Neural progenitor cell (in vitro differentiated cells): ENCODE data around the gene PHKG1. TPM values are rescaled to one million over a fixed set of nuclear protein-coding genes. Genes with fewer than 3 reads are reported as not detected.
"Not testable (repeated sequence)": the region's sequence is repeated elsewhere in the genome, so short reads cannot be mapped to it uniquely, and the experiment has no call there.

ENCODE experiments used
- DNase-seq: peaks from one replicate; pipeline ENCODE4 v3.0.0-alpha.2; 2016; ENCODE audit warnings: low spot score
- H2AFZ ChIP-seq: fragments of 200-600 bp; sonication (generic); replicated peaks from 2 replicates; pipeline ENCODE4 v1.6.1; 2016; ENCODE audit warnings: antibody characterized with exemption
- H3F3A ChIP-seq: fragments of 200-600 bp; sonication (generic); 2 replicates; pipeline ENCODE4 v1.6.1; 2016; ENCODE audit warnings: antibody characterized with exemption, low read depth
- H3K27ac ChIP-seq: fragments of 200-600 bp; sonication (generic); 2 replicates; pipeline ENCODE4 v1.5.1; 2016; ENCODE audit warnings: mild to moderate bottlenecking
- H3K27me3 ChIP-seq: fragments of 200-600 bp; sonication (generic); 2 replicates; pipeline ENCODE4 v1.6.1; 2016; ENCODE audit warnings: mild to moderate bottlenecking, moderate library complexity
- H3K36me3 ChIP-seq: fragments of 200-600 bp; sonication (generic); 2 replicates; pipeline ENCODE4 v1.5.1; 2016
- H3K4me1 ChIP-seq: fragments of 200-600 bp; sonication (generic); 2 replicates; pipeline ENCODE4 v1.6.1; 2016; ENCODE audit warnings: mixed run types
- H3K4me2 ChIP-seq: fragments of 200-600 bp; sonication (generic); 2 replicates; pipeline ENCODE4 v1.6.1; 2016
- H3K4me3 ChIP-seq: fragments of 200-600 bp; sonication (generic); 2 replicates; pipeline ENCODE4 v1.5.1; 2016
- H3K79me2 ChIP-seq: fragments of 200-600 bp; sonication (generic); 2 replicates; pipeline ENCODE4 v1.6.1; 2016; ENCODE audit warnings: low read depth
- H3K9ac ChIP-seq: fragments of 200-600 bp; sonication (generic); 2 replicates; pipeline ENCODE4 v1.6.1; 2016
- H3K9me3 ChIP-seq: fragments of 200-600 bp; sonication (generic); 2 replicates; pipeline ENCODE4 v1.5.1; 2016; ENCODE audit warnings: low read depth
- H4K20me1 ChIP-seq: fragments of 200-600 bp; sonication (generic); 2 replicates; pipeline ENCODE4 v1.6.1; 2016; ENCODE audit warnings: low read depth
- H3K27ac Mint-ChIP-seq: 3 replicates; pipeline ENCODE4 v1.8.0; 2021; ENCODE audit warnings: mixed read lengths
- H3K27me3 Mint-ChIP-seq: 2 replicates; pipeline ENCODE4 v1.8.0; 2022; ENCODE audit warnings: low read depth, mild to moderate bottlenecking, inconsistent platforms, moderate library complexity, mixed read lengths; ENCODE audit not compliant: insufficient read depth
- H3K36me3 Mint-ChIP-seq: 3 replicates; pipeline ENCODE4 v1.8.0; 2021; ENCODE audit warnings: mixed read lengths
- H3K4me1 Mint-ChIP-seq: 3 replicates; pipeline ENCODE4 v1.8.0; 2021; ENCODE audit warnings: mixed read lengths
- H3K4me3 Mint-ChIP-seq: 3 replicates; pipeline ENCODE4 v1.8.0; 2021; ENCODE audit warnings: mild to moderate bottlenecking, moderate library complexity, mixed read lengths
- H3K9me3 Mint-ChIP-seq: 3 replicates; pipeline ENCODE4 v1.8.0; 2020; ENCODE audit warnings: mixed read lengths
- EZH2 ChIP-seq: fragments of 200-600 bp; sonication (generic); IDR thresholded peaks from 2 replicates; pipeline ENCODE4 v1.6.1; 2017; ENCODE audit warnings: antibody characterized with exemption, mild to moderate bottlenecking, moderate library complexity
- EZH2phosphoT487 ChIP-seq: fragments of 200-600 bp; sonication (generic); IDR thresholded peaks from 2 replicates; pipeline ENCODE4 v1.6.1; 2017; ENCODE audit warnings: antibody characterized with exemption
- total RNA-seq: library from RNA; depleted of rRNA; stranded (reverse); fragments of >200 nt; gene quantifications from 2 replicates; pipeline ENCODE4 v1.2.3, GENCODE V29; 2015; ENCODE audit warnings: low replicate concordance
- TF ChIP-seq, protein P1 (sequence below): fragments of 200-600 bp; sonication (generic); IDR thresholded peaks from 2 replicates; pipeline ENCODE4 v1.5.1; 2017; ENCODE audit warnings: antibody characterized with exemption, mild to moderate bottlenecking

Gene PHKG1
- total RNA-seq, 1 donor from 2014 or later: not detected

DNA sequence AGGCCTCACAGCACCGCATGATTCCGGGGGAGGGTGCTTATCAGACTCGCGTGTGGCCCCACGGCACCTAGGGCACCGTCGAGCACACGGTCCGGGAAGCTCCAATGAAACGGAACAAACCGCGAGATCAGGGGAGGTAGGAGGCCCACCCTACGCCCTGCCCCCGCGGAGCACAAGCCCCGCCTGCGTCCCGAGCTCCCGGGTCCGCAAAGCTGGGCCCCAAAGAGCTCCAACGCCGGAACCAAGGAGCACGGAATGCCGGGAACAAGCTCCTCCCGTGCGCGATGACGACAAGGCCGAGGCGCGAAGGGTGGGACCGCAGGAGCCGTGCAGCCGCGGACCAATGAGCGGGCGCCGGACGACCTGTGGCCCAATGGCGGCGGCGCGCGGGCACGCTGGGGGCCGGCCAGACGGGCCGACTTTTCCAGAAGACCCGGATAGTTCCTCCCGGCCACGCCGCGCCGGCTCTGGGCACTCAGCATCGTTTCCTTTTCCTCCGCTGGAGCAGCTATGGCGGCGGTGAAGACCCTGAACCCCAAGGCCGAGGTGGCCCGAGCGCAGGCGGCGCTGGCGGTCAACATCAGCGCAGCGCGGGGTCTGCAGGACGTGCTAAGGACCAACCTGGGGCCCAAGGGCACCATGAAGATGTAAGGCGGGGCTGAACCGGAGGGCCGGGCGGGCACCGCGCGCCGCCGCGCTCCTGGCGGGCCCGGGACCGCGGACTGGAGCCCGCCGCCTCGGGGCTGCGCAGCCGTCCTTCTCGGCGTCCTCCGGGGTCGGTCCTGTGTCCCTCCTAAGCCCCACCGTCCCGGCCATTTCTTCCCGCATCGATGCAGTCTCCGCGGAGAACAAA is 41.2 kb downstream of the PHKG1 start, which contains the start of the genes CCT6A and PSPH:
TSS of gene CCT6A (plus strand) at position 427 of the 853 bp plus-strand sequence. CDS start at position 511, 84 bp downstream.
TSS of gene PSPH (minus strand) at position 106 of the 853 bp plus-strand sequence. CDS start 30,232 bp downstream, outside the sequence.
- DNase-seq: peak; percentile 98
- peak within 1 kb of the TSS; percentile 97 for H3K9ac ChIP-seq
- peaks cover 16% of the 10 kb centered on the region for H3K4me1 ChIP-seq
- Mint-ChIP-seq H3K27ac (peak within 1 kb of the TSS; percentile 100), H3K4me3 (peak within 1 kb of the TSS; percentile 98), H3K27me3 (peaks cover 5% of the 10 kb centered on the region), H3K4me1 (peaks cover 35% of the 10 kb centered on the region), H3K9me3 (no peaks in the 10 kb centered on the region), H3K36me3 (peaks cover 14% of the 10 kb centered on the region)
- H3K79me2 ChIP-seq: peaks cover 91% of the 10 kb centered on the region
- peak within 1 kb of the TSS; percentile 87 for H3K27ac ChIP-seq
- H3K4me2 ChIP-seq: peak within 1 kb of the TSS; percentile 100
- H3F3A ChIP-seq: peaks cover 30% of the 10 kb centered on the region
- no peaks in the 10 kb centered on the region for H3K9me3 ChIP-seq
- H4K20me1 ChIP-seq: peaks cover 31% of the 10 kb centered on the region
- H3K4me3 ChIP-seq: peak within 1 kb of the TSS; percentile 76
- peak within 1 kb of the TSS; percentile 45 for H2AFZ ChIP-seq
- no peaks in the 10 kb centered on the region for H3K27me3 ChIP-seq
- H3K36me3 ChIP-seq: peaks cover 19% of the 10 kb centered on the region
- no peak for TF ChIP-seq EZH2
- TF ChIP-seq EZH2phosphoT487: no peak
- TF ChIP-seq, protein P1, sequence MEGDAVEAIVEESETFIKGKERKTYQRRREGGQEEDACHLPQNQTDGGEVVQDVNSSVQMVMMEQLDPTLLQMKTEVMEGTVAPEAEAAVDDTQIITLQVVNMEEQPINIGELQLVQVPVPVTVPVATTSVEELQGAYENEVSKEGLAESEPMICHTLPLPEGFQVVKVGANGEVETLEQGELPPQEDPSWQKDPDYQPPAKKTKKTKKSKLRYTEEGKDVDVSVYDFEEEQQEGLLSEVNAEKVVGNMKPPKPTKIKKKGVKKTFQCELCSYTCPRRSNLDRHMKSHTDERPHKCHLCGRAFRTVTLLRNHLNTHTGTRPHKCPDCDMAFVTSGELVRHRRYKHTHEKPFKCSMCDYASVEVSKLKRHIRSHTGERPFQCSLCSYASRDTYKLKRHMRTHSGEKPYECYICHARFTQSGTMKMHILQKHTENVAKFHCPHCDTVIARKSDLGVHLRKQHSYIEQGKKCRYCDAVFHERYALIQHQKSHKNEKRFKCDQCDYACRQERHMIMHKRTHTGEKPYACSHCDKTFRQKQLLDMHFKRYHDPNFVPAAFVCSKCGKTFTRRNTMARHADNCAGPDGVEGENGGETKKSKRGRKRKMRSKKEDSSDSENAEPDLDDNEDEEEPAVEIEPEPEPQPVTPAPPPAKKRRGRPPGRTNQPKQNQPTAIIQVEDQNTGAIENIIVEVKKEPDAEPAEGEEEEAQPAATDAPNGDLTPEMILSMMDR: no peak

DNA sequence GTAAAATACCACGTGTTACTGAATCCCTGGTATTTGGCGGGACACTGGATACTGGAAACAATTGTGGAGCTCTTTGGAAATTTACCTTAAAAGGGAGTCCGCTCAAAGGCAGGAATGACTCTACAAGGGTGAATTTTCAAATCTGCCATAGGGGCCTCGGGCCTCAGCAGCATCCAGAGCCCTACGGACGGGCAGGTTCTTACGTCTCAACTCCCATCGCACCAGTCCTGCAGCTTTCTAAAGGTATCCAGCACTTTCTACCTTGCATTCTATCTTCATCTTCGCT is 41.8 kb downstream of the PHKG1 start:
- peak overlapping the region; percentile 83 for H3K4me2 ChIP-seq
- no peak for DNase-seq
- peak overlapping the region; percentile 76 for H3K4me3 ChIP-seq
- Mint-ChIP-seq H3K4me3 (peak overlapping the region; percentile 98), H3K4me1 (peaks cover 35% of the 10 kb centered on the region), H3K36me3 (peaks cover 11% of the 10 kb centered on the region), H3K27me3 (peaks cover 5% of the 10 kb centered on the region), H3K9me3 (no peaks in the 10 kb centered on the region), H3K27ac (peak overlapping the region; percentile 100)
- H3K27ac ChIP-seq: peak overlapping the region; percentile 53
- H3F3A ChIP-seq: peaks cover 28% of the 10 kb centered on the region
- peaks cover 16% of the 10 kb centered on the region for H3K4me1 ChIP-seq
- no peak for TF ChIP-seq EZH2
- TF ChIP-seq EZH2phosphoT487: no peak
- TF ChIP-seq, protein P1: no peak
- peak overlapping the region; percentile 84 for H3K9ac ChIP-seq
- H3K36me3 ChIP-seq: peaks cover 16% of the 10 kb centered on the region
- peak overlapping the region; percentile 28 for H2AFZ ChIP-seq
- H3K9me3 ChIP-seq: no peaks in the 10 kb centered on the region
- H4K20me1 ChIP-seq: peaks cover 31% of the 10 kb centered on the region
- peaks cover 90% of the 10 kb centered on the region for H3K79me2 ChIP-seq
- no peaks in the 10 kb centered on the region for H3K27me3 ChIP-seq

DNA sequence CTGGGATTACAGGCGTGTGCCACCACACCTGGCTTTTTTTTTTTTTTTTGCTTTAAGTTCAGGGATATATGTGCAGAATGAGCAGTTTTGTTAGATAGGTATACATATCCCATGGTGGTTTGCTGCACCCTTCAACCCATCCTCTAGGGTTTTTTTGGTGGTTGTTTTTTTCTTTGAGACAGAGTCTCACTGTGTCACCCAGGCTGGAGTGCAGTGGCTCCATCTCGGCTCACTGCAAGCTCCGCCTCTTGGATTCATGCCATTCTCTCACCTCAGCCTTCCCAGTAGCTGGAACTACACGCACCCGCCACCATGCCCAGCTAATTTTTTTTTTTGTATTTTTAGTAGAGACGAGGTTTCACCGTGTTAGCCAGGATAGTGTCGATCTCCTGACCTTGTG is 44.0 kb downstream of the PHKG1 start:
- DNase-seq, H3K9me3 Mint-ChIP-seq, H3K27ac Mint-ChIP-seq, H3K27ac ChIP-seq, H3K4me2 ChIP-seq, H2AFZ ChIP-seq, H3K4me3 ChIP-seq, H3K36me3 Mint-ChIP-seq, H3K27me3 Mint-ChIP-seq, H3K9ac ChIP-seq, H3K36me3 ChIP-seq, H3K27me3 ChIP-seq, H3K9me3 ChIP-seq: not testable (repeated sequence)
- H3K4me1 ChIP-seq: peaks cover 15% of the 10 kb centered on the region
- peaks cover 15% of the 10 kb centered on the region for H4K20me1 ChIP-seq
- H3K4me3 Mint-ChIP-seq: peak overlapping the region; percentile 66
- peaks cover 33% of the 10 kb centered on the region for H3K4me1 Mint-ChIP-seq
- peaks cover 73% of the 10 kb centered on the region for H3K79me2 ChIP-seq
- peaks cover 17% of the 10 kb centered on the region for H3F3A ChIP-seq

DNA sequence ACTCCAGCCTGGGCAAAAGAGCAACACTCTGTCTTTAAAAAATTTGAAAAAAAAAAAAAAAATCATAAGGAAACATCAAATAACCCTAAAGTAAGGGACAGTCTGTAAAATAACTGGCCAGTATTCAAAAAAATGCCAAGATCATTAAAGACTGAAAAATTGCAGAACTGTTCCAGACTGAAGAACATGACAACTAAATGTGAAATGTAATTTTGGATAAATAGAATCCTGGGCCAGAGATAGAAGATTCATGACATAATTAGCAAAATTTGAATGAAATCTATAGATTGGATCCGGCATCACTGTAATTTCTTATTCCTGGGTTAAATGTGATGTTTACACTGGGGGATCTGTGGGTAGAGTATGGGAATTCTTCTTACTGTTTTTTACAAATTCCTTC is 44.5 kb downstream of the PHKG1 start:
- H3K4me3 ChIP-seq: no peak overlapping the region
- H3K9ac ChIP-seq: no peak overlapping the region
- TF ChIP-seq, protein P1: no peak
- TF ChIP-seq EZH2 (no peak), EZH2phosphoT487 (no peak)
- H3K27ac Mint-ChIP-seq: no peak overlapping the region
- H3K36me3 ChIP-seq: peaks cover 4% of the 10 kb centered on the region
- H3K9me3 ChIP-seq: no peaks in the 10 kb centered on the region
- peaks cover 68% of the 10 kb centered on the region for H3K79me2 ChIP-seq
- no peak overlapping the region for H2AFZ ChIP-seq
- no peak overlapping the region for H3K27ac ChIP-seq
- H4K20me1 ChIP-seq: peaks cover 13% of the 10 kb centered on the region
- H3K27me3 ChIP-seq: no peaks in the 10 kb centered on the region
- H3K27me3 Mint-ChIP-seq: peaks cover 5% of the 10 kb centered on the region
- H3K4me2 ChIP-seq: no peak overlapping the region
- H3K4me1 Mint-ChIP-seq: peaks cover 29% of the 10 kb centered on the region
- no peak overlapping the region for H3K4me3 Mint-ChIP-seq
- H3K36me3 Mint-ChIP-seq: peaks cover 2% of the 10 kb centered on the region
- peaks cover 10% of the 10 kb centered on the region for H3K4me1 ChIP-seq
- no peak for DNase-seq
- peaks cover 16% of the 10 kb centered on the region for H3F3A ChIP-seq
- no peaks in the 10 kb centered on the region for H3K9me3 Mint-ChIP-seq

DNA sequence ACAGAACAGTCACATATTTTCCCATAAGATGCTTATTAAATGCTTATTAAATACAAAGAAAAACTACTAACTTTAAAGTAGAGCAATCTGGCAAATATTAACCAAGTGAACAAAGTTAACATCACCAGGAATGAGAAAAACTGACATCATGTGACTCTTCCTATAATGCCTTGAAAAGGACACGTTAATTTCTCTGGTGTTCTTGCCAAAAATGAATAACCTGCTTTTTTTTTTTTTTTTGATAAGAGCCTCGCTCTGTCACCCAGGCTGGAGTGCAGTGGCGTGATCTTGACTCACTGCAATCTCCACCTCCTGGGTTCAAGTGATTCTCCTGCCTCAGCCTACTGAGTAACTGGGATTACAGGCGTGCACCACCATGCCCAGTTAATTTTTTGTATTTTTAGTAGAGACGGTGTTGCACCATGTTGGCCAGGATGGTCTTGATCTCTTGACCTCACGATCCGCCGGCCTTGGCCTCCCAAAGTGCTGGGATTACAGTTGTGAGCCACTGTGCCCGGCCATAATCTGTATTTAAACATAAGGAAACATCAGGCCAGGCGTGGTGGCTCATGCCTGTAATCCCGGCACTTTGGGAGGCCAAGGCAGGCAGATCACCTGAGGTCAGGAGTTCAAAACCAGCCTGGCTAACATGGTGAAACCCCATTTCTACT is 45.2 kb downstream of the PHKG1 start:
- not testable (repeated sequence) for H3K4me1 ChIP-seq, H3K4me3 Mint-ChIP-seq, H4K20me1 ChIP-seq, H3K27ac Mint-ChIP-seq, H3K9ac ChIP-seq, H3K36me3 ChIP-seq, H3K9me3 ChIP-seq, H3K27me3 ChIP-seq, H3K27ac ChIP-seq, H3K4me2 ChIP-seq, H3K36me3 Mint-ChIP-seq, H3K27me3 Mint-ChIP-seq, DNase-seq, H3K9me3 Mint-ChIP-seq, H3F3A ChIP-seq, H2AFZ ChIP-seq, H3K4me3 ChIP-seq
- H3K4me1 Mint-ChIP-seq: peaks cover 23% of the 10 kb centered on the region
- H3K79me2 ChIP-seq: peaks cover 61% of the 10 kb centered on the region
